Vagina (tissue), 2 donors: Measurements from ENCODE around the gene ACTR6. TPM values are rescaled to one million over a fixed set of nuclear protein-coding genes. Genes with fewer than 3 reads are reported as not detected.
A peak's percentile ranks its signal among the peaks of the same experiment; 100 is the strongest.
"Not testable (repeated sequence)": the region's sequence is repeated elsewhere in the genome, so short reads cannot be mapped to it uniquely, and the experiment has no call there.

Experiments used
- DNase-seq, 2 donors: peaks; one replicate each; pipeline ENCODE4 v3.0.0-alpha.2; 2017; ENCODE audit errors: extremely low spot score in 2 of 2
- H3K27ac ChIP-seq: fragments of 200-600 bp; sonication (generic); one replicate; pipeline ENCODE4 v1.5.1; 2019
- H3K27me3 ChIP-seq: fragments of 200-600 bp; sonication (generic); one replicate; pipeline ENCODE4 v1.5.1; 2019
- H3K36me3 ChIP-seq, 2 donors: fragments of 200-600 bp; sonication (generic); one replicate each; pipeline ENCODE4 v1.5.1; 2017 to 2019
- H3K4me1 ChIP-seq: fragments of 200-600 bp; sonication (generic); one replicate; pipeline ENCODE4 v1.5.1; 2019
- H3K4me3 ChIP-seq, 2 donors: fragments of 200-600 bp; sonication (generic); 1 replicate in 1 of 2; 2 replicates in 1 of 2; pipeline ENCODE4 v1.5.1; 2016 to 2019
- H3K9me3 ChIP-seq: fragments of 200-600 bp; sonication (generic); one replicate; pipeline ENCODE4 v1.5.1; 2019
- POLR2A ChIP-seq, 2 donors: fragments of 450-650 bp; IDR thresholded peaks; one replicate each; pipeline ENCODE4 v1.6.1; 2017; ENCODE audit warnings: antibody characterized with exemption in 2 of 2, mild to moderate bottlenecking in 2 of 2, moderate library complexity in 2 of 2
- POLR2AphosphoS5 ChIP-seq, 2 donors: sonication (generic); formaldehyde crosslinking; IDR thresholded peaks; one replicate each; pipeline ENCODE4 v1.9.0; 2017; ENCODE audit warnings: antibody characterized with exemption in 2 of 2, mild to moderate bottlenecking in 2 of 2, low read depth in 1 of 2; ENCODE audit not compliant: insufficient read depth in 1 of 2
- intact Hi-C: fragments of 100-400 bp; cut with DNase I; formaldehyde crosslinking; loops from one replicate; pipeline ENCODE4 v1.15.1; 2023
- total RNA-seq: library from RNA; depleted of rRNA; stranded (reverse); fragments of >200 nt; gene quantifications from one replicate; pipeline ENCODE4 v1.2.3, GENCODE V29; 2016
- TF ChIP-seq, protein P1 (sequence below), 3 experiments: fragments of 450-650 bp in 2 of 3; fragments of 200-600 bp in 1 of 3; sonication (generic) in 1 of 3; IDR thresholded peaks; one replicate each; pipeline ENCODE4 v1.5.1; 2017 to 2019; ENCODE audit warnings: antibody characterized with exemption in 3 of 3, mild to moderate bottlenecking in 2 of 3, moderate library complexity in 2 of 3

Gene ACTR6
- total RNA-seq, 1 donor from 2014 or later: 6.6 TPM

DNA sequence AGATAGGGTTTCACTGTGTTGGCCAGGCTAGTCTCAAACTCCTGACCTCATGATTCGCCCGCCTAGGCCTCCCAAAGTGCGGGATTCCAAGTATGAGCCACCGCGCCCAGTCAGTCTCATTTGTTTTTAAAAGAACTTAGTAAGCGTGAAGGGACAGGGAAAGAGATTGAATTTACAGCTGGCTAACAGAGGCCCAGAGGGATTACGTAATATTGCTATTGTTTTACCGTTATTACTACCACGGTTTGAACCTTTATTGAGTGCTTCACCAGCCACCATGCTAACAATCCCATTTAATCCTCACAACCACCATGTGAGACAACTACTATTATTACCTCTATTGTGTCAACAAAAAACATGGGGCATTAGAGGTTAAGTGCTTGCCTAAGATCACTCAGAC, 31.3 kb upstream of the ACTR6 start:
- DNase-seq: no peak
- H3K9me3 ChIP-seq: no peaks in the 10 kb centered on the region
- no peak overlapping the region for H3K4me3 ChIP-seq
- no peaks in the 10 kb centered on the region for H3K36me3 ChIP-seq
- no peaks in the 10 kb centered on the region for H3K27me3 ChIP-seq
- no peak overlapping the region for H3K27ac ChIP-seq
- peaks cover under 1% of the 10 kb centered on the region for H3K4me1 ChIP-seq
- intact Hi-C loops: no loop called here
- TF ChIP-seq POLR2AphosphoS5 (IDR thresholded peaks at IDR 0.05; ENCODE audit: insufficient read depth in 1 of 2, low read depth in 1 of 2) (no peak), POLR2A (IDR thresholded peaks at IDR 0.05) (no peak)
- TF ChIP-seq, protein P1, sequence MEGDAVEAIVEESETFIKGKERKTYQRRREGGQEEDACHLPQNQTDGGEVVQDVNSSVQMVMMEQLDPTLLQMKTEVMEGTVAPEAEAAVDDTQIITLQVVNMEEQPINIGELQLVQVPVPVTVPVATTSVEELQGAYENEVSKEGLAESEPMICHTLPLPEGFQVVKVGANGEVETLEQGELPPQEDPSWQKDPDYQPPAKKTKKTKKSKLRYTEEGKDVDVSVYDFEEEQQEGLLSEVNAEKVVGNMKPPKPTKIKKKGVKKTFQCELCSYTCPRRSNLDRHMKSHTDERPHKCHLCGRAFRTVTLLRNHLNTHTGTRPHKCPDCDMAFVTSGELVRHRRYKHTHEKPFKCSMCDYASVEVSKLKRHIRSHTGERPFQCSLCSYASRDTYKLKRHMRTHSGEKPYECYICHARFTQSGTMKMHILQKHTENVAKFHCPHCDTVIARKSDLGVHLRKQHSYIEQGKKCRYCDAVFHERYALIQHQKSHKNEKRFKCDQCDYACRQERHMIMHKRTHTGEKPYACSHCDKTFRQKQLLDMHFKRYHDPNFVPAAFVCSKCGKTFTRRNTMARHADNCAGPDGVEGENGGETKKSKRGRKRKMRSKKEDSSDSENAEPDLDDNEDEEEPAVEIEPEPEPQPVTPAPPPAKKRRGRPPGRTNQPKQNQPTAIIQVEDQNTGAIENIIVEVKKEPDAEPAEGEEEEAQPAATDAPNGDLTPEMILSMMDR (IDR thresholded peaks at IDR 0.05): no peak

DNA sequence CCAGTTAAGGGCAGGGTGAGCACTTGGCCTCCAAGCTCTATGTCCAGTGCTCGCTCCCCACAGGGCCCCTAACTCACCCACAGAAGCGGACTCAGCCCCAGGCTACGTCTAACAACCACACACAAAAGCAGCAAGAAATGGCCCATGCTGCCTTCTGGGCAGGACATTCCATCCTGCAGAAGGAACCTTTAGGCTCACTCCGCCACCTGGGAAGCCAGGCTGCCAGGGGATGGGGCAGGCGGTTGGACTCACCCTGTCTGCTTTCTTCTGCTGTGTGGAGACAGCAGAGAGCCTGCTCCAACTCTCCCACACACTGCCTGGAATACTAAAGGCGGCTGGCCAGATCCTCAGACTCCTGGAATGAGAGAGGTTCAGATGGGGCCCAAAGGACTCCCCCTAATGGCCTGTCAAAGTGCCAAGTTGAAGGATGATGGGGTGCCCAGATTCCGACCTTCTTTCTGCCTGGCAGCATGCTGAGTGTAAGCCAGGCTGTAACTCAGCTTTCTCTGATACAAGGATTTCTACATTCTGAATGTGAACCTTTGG, 30.2 kb upstream of the ACTR6 start:
- TF ChIP-seq POLR2AphosphoS5 (IDR thresholded peaks at IDR 0.05; ENCODE audit: insufficient read depth in 1 of 2, low read depth in 1 of 2) (no peak), POLR2A (IDR thresholded peaks at IDR 0.05) (no peak)
- TF ChIP-seq, protein P1 (IDR thresholded peaks at IDR 0.05): no peak
- intact Hi-C loops: no loop called here
- Histone ChIP-seq H3K4me1 (no peaks in the 10 kb centered on the region), H3K27ac (no peak overlapping the region), H3K36me3 (no peaks in the 10 kb centered on the region), H3K9me3 (no peaks in the 10 kb centered on the region), H3K4me3 (no peak overlapping the region), H3K27me3 (no peaks in the 10 kb centered on the region)
- DNase-seq: peak in 1 of 2 donors; percentile 88

DNA sequence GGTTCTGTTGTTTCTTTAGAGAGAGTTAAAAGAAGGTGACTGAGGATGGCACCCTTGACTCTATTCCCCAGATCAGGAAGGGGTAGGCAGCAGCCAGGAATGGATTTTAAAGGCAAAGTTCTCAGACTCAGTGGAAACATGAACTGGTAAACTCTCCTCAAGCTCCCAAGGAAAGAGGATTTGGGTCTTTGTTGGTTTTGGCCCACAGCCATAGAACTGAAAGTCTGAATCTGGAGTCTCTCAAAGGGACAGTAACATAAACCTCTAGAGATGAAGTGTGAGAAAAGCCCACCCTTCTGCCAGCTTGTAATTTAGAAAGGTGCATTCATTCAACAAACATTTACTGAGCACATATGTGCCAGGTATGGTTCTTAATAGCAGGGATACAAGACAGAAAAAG, 29.4 kb upstream of the ACTR6 start:
- no peaks in the 10 kb centered on the region for H3K4me1 ChIP-seq
- intact Hi-C loops: no loop called here
- no peak overlapping the region for H3K4me3 ChIP-seq
- no peak for DNase-seq
- no peaks in the 10 kb centered on the region for H3K36me3 ChIP-seq
- H3K27ac ChIP-seq: no peak overlapping the region
- TF ChIP-seq POLR2AphosphoS5 (IDR thresholded peaks at IDR 0.05; ENCODE audit: insufficient read depth in 1 of 2, low read depth in 1 of 2): no peak
- TF ChIP-seq, protein P1 (IDR thresholded peaks at IDR 0.05): no peak
- TF ChIP-seq POLR2A (IDR thresholded peaks at IDR 0.05): no peak
- H3K9me3 ChIP-seq: no peaks in the 10 kb centered on the region
- no peaks in the 10 kb centered on the region for H3K27me3 ChIP-seq

DNA sequence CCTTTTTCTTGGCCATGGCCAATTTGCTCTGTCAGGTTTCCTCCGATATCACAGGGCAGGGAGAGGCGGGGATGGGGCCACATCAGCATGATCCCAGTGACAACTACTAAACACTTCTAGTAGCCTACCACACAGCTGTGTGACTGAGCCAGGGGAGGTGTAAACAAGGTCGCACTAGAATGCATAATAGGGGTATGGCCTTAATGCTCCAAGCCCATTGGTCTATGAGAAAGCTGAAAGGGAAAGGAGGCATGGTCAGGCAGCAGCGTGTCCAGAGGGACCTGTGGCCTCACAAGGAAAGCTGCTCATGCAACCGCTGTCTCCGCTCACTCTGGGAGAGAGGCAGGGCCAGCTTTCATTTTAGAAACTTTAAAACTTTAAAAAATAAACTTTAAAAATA, 27.5 kb upstream of the ACTR6 start:
- Histone ChIP-seq H3K9me3 (no peaks in the 10 kb centered on the region), H3K4me1 (no peaks in the 10 kb centered on the region), H3K36me3 (no peaks in the 10 kb centered on the region), H3K27me3 (no peaks in the 10 kb centered on the region), H3K4me3 (no peak overlapping the region), H3K27ac (no peak overlapping the region)
- DNase-seq: no peak
- TF ChIP-seq POLR2AphosphoS5 (IDR thresholded peaks at IDR 0.05; ENCODE audit: insufficient read depth in 1 of 2, low read depth in 1 of 2): no peak
- TF ChIP-seq POLR2A (IDR thresholded peaks at IDR 0.05): no peak
- TF ChIP-seq, protein P1 (IDR thresholded peaks at IDR 0.05): no peak
- intact Hi-C loops: no loop called here

DNA sequence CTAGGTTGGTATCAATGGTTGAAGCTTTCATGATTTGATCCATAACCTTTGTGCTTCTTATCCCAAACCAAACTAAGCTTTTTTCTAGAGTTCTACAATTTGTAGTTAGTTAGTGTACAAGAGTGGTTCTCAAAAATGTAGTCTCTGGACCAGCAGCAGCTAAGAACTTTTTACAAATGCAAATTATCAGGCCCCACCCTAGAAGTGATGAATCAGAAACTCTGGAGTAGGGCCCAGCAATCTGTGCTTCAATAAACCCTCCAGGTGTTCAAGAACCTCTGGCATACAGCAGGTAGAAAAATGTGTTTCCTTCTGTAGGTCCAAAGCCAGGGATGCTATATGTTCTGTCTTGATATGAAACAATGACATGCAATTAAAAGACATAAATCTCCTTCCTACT, 26.1 kb upstream of the ACTR6 start:
- TF ChIP-seq POLR2AphosphoS5 (IDR thresholded peaks at IDR 0.05; ENCODE audit: insufficient read depth in 1 of 2, low read depth in 1 of 2) (no peak), POLR2A (IDR thresholded peaks at IDR 0.05) (no peak)
- TF ChIP-seq, protein P1 (IDR thresholded peaks at IDR 0.05): no peak
- no peaks in the 10 kb centered on the region for H3K4me1 ChIP-seq

DNA sequence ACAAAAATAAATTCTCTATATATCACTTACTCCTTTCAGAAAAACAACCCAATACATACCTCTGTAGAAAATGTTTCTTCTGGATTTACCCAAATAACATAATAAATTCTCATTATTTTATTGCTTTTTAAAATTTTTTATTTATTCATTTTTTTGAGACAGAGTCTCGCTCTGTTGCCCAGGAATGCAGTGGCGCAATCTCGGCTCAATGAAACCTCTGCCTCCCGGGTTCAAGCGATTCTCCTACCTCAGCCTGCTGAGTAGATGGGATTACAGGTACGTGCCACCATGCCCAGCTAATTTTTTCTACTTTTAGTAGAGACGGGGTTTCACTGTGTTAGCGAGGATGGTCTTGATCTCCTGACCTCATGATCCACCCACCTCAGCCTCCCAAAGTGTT, 24.1 kb upstream of the ACTR6 start:
- DNase-seq: peak in 1 of 2 donors; percentile 6
- H3K9me3 ChIP-seq, intact Hi-C loops, H3K4me1 ChIP-seq, H3K36me3 ChIP-seq, H3K27me3 ChIP-seq, H3K4me3 ChIP-seq, H3K27ac ChIP-seq: not testable (repeated sequence)

More for the DNA sequence above, 26.1 kb upstream of the ACTR6 start:
- intact Hi-C loops: no loop called here
- H3K4me3 ChIP-seq: no peak overlapping the region
- H3K27ac ChIP-seq: no peak overlapping the region
- no peaks in the 10 kb centered on the region for H3K36me3 ChIP-seq
- no peak for DNase-seq
- H3K9me3 ChIP-seq: no peaks in the 10 kb centered on the region
- no peaks in the 10 kb centered on the region for H3K27me3 ChIP-seq
